Measurements from ENCODE around the gene DCC.

DNA sequence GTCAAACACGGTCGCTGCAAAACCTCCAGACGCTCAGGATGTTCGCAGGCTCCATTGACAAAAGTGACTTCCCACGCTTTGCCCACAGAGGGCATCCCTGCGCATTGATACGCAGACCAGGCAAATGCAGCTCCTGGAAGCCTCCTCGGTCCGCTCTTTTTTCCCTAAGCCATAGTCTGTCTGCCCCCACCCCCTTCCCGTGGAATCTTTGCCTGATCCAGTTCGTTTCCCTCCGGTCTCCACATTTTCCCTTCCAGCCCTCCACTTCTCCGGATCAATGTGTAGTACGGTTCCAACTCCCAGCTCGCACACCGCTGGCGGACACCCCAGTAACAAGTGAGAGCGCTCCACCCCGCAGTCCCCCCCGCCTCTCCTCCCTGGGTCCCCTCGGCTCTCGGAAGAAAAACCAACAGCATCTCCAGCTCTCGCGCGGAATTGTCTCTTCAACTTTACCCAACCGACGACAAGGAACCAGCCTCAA, at the start of gene DCC:
- no peak for TF ChIP-seq POLR2A (IDR thresholded peaks at IDR 0.05; ENCODE audit: low read length)
- TF ChIP-seq GATA1 (IDR thresholded peaks at IDR 0.05; ENCODE audit: low read depth, low read length), result no peak
